ENCODE data around the gene CACNA1B.

Gene CACNA1B

GRCh38 chr9:138043411-138044345 lies 166.1 kb downstream of the CACNA1B start:
- no peak for DNase-seq

GRCh38 chr9:138044485-138045383 lies 167.2 kb downstream of the CACNA1B start:
- DNase-seq = no peak

DNA sequence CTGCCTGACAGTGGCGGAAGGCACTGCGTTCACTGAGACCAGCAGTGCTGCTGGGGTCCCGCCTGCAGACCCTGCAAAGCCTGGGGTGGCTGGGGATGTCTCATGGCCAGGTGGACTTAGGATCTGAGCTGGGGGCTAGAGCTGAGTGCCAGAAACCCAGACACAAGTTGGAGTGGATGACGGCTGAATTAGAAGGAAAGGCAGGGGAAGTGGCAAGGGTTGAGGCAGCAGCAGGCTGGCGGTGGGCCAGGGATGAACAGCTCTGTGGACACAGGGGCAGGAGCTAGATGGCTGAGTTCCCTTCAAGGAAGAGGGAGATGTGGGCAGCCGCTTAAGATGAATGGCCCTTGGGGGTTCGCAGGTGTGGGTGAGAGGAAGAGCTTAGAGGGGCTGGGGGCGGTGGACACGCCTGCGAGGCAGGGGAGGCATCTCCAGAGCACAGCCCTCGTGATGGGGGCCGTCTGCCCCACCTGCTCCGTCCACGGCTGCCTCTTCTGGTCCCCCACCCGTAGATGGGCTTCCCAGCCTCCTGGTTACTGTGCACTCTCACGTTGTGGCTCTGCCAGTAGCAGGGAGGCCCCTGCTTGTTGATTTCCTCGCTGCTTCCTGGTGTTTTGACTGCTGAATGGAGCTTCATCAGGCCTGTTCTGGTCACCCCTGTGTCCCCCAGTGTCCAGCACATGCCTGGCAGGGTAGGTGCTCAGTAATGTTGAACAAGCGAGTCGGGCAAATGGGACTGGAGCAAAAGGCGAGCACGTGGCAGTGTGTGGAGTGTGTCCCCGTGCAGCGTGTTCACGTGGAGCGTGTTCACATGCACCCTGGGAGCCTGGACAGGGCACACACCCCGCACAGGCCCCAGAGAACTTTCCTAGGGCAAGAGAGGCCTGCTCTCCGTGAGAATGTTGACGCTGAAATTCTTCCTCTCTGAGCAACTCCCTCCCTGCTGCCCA lies 168.2 kb downstream of the CACNA1B start:
- no peak for DNase-seq

GRCh38 chr9:138046641-138047301 lies 169.2 kb downstream of the CACNA1B start:
- no peak for DNase-seq

DNA sequence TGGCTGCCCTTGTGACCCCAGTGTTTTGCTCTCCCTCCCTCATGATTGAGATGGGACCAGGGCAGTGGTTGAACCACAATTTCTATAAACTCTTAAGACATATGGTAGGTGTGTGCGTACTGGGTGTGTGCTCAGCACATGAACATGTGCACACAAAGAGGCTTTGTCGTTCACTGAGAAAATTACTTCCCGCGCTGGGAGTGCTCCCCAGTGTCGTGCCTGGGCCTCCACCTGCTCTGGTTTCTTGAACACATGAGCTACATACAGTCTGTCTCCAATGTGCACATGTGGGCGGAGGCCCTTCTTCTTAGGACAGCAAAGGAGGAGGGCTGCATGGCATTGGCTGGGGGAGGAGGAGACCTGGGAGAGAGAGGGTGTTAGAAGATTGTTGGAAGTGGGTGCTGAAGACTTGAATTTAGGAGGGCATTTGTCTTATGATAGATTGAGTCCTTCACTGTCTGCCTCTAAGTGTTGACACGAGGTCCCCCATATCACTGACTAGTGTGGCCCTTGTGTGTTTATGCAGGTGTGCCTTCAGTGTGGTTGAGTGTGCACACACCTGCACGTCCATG lies 170.0 kb downstream of the CACNA1B start:
- no peak for DNase-seq

DNA sequence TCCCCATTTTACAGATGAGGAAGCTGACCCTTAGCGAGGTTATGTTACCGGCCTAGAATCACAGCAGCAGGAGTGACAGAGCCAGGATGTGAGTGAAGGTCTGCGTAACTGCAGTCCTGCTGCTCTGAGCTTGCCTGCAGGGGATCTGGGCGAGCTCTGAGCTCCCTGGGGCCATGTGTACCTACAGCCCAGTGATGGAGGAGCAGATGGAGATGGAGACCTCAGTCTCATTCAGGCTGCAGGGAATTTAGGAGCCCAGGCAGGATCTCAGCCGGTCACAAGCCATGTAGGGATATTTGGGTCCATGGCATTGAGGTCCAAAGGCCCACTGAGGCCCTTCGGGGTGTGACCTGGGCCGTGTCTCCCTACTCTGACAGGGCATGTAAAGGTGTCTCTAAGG lies 170.6 kb downstream of the CACNA1B start:
- DNase-seq = no peak

- no peak for DNase-seq
These were observed 171.7 kb downstream of the CACNA1B start for GRCh38 chr9:138049085-138049778.

GRCh38 chr9:138049779-138050471 lies 172.3 kb downstream of the CACNA1B start:
- DNase-seq = no peak

- no peak for DNase-seq
These were observed 173.1 kb downstream of the CACNA1B start for GRCh38 chr9:138050472-138051330.

GRCh38 chr9:138051586-138052321 lies 174.2 kb downstream of the CACNA1B start:
- DNase-seq = no peak

DNA sequence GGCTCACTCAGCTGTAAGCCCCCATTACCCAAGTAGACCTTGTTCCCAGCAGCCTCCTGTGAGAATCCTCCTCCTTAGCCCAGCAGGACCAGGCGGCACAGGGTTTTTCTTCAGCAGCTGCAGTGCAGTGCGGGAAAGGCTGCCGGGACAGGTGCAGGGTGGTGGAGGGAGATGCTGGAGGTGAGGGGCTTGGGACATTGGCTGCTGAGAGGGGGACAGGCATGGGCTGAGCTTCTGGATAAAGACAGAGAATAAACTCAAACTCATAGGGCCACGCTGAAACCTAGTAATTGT lies 174.7 kb downstream of the CACNA1B start:
- no peak for DNase-seq

GRCh38 chr9:138052635-138053320 lies 175.2 kb downstream of the CACNA1B start:
- DNase-seq = no peak

- DNase-seq = no peak
These were observed 175.8 kb downstream of the CACNA1B start for GRCh38 chr9:138053321-138053868.

DNA sequence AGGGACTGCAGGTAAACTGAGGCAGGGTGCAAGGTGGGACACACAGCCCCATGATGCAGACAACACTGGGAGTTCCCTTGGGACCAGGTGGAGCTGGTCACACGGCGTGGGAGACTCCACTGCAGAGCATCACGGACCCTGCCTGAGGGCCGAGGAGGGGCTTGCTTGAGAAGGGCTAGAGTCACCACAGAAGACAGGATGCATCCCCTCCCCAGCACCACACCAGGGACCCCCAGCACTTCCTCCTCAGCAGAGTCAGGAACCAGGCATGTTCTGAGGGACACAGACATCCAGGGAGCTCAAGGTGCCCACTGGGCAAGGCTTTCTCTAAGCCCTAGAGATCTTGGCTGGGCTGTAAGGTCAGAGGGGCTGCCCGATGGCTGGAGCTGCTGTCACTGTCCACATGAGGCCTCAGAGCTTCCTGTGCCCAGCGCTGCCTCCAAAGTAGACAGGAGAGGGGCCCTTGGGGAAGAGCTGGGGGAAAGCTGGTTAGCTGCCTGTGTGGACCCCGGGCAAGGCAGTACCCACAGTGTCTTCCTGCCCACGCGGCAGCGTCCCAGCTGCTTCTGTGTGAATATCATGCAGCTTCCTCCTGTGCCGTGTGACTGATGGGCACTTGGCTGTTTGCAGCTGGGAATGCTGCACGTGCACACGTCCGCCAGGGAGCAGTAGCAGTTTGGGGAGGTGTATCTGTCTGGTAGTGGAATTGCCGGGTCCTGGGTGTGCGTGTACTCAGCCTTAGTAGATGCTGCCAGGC lies 176.6 kb downstream of the CACNA1B start:
- DNase-seq = no peak

DNA sequence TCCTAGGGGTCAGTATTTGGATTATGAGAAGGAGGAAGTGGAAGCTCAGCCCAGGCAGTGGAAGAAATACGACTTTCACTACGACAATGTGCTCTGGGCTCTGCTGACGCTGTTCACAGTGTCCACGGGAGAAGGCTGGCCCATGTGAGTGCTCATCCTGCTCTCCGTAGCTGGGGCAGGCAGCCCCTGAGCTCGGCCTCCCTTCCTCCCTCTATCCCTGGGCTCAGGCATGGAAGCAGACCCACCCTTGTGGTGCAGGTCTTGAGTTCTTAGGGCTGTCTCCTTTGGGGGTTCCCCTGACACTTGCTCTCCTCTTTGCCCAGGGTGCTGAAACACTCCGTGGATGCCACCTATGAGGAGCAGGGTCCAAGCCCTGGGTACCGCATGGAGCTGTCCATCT lies 180.1 kb downstream of the CACNA1B start:
- no peak for DNase-seq

DNA sequence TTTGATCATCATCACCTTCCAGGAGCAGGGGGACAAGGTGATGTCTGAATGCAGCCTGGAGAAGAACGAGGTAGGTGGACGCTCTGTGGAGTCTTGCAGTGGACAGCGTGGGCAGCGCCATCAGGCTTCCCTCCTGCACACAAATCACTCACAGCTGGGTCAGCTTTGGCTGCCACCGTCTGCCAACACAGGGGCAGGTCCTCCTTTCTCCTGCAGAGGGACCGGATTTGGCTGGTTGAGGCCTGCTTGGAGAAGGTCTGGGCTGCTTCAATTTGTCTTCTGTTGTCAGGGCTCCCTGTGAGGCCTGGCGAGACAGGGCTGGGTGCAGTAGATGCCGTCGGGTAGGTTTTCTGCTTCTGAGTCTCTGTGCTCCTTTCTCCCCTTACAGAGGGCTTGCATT lies 180.6 kb downstream of the CACNA1B start:
- DNase-seq = no peak

DNA sequence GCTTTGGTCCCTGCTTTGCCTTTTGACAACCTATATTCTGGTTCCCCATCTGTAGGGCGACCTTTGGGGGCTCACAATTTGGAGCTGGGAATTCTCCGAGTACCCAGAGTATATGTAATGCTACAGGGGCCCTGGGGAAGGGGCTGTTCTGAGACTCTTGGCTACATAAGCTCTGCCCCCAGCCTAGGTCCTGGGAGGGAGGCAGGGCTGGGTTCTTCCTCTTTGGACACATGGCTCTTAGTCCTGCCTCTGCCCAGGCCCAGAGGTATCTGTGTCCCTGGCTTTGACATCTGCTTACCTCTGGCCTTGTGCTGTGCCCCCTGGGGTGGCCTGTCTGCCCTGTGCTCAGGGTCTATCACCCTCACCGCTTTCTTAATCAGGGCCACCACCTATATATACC lies 181.6 kb downstream of the CACNA1B start:
- DNase-seq = no peak
